Measurements from ENCODE around the gene PNPLA8.
"Not testable (repeated sequence)": the region's sequence is repeated elsewhere in the genome, so short reads cannot be mapped to it uniquely, and the experiment has no call there.

PNPLA8 gene

DNA sequence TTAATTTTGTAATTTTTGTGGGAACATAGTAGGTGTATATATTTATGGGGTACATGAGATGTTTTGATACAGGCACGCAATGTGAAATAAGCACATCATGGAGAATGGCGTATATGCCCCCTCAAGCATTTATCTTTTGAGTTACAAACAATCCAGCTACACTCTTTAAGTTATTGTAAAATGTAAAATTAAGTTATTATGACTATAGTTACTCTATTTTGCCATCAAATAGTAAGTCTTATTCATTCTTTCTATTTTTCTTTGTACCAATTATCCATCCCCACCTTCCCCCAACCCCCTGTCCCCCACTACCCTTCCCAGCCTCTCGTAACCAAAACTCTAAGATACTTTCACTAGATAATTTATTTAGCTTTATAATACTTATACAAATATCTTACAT, 7.8 kb upstream of the PNPLA8 start:
- DNase-seq (ENCODE audit: low read depth in 3 of 3, low spot score in 1 of 3) = no peak

DNA sequence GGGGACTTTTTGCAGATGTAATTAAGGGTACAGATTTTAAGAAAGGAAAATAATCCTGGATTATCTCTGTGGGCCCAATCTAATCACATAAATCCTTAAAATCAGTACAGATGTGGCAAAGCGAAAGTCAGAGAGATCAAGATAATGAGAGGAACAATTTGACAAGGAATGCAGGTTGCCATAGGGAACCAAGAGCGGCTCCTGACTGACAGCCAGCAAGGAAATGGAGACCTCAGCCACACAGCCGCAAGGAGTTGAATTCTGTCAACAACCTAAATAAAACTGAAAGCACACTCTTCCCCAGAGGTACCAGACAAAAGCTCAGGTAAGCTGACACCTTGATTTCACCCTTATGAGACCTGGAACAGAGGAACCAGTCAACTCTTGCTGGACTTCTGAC, 3.4 kb upstream of the PNPLA8 start:
- DNase-seq (ENCODE audit: low read depth in 3 of 3, low spot score in 1 of 3) = no peak

DNA sequence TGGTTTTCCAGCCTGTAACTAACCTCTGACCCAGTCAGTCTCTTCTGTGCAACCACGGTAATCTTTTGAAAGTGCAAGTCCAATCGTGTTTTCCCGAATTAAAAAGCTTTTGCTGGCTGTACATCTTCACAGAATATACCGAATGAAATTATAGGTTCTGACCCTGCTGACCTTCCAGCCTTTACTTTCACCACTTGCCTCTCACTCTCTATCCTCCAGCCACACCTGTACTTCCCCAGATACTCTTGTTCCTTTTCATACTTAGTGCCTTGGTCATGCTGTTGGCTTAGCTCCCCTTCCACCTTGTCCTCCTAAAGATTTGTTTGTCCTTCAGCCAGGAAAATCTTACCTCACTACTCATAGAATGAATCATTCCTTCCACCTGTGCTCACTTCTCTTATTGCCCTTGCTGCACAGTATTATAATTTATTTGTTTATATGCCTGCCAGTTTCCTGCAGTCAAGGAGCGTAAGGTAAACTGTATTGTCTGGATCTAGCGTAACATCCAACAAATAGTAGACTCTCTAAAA, 2.3 kb upstream of the PNPLA8 start:
- DNase-seq (ENCODE audit: low read depth in 3 of 3, low spot score in 1 of 3) = no peak

DNA sequence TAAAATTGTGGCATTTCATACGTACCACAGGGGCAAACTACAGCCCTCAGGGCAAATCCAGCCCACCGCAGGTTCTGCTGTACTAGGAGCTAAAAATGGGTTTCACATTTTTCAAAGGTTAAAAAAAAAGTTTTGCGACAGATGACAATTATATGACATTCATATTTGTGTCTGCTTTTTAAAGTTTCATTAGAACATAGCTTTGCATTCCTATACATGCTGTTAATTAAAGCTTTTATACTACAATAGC, 758 bp upstream of the PNPLA8 start:
- no peak for DNase-seq (ENCODE audit: low read depth in 3 of 3, low spot score in 1 of 3)

DNA sequence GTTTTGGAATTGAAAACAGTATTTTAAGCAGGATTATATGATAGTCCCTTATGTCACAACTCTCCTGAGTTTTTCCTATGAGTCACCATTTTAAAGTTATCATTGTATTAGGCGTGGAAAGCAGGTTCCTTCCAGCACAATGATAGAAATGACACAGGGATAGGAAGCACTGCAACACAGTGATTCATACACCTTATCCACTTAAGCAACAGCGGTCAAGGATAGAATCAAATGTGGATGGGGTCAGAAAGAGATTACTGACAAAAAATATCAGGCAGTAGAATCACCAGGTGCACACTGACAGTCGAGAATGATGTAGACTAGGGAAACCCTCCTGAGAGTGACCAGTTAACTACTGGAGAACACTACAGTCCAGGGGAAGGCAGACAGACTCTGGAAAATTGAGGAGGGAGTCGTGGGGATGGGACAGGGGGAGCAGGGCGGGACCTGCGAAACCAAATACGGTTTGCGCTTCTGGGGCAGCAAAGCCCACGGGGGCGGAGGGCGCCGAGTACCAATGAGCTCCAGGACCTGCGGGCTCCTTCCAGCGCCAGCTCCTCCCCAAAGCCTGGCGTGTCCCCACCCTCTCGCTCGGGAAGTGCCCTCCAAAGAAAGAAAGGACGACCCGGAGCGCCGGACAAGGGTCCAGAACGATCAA, 479 bp downstream of the PNPLA8 start:
- DNase-seq (ENCODE audit: low read depth in 3 of 3, low spot score in 1 of 3) = no peak

DNA sequence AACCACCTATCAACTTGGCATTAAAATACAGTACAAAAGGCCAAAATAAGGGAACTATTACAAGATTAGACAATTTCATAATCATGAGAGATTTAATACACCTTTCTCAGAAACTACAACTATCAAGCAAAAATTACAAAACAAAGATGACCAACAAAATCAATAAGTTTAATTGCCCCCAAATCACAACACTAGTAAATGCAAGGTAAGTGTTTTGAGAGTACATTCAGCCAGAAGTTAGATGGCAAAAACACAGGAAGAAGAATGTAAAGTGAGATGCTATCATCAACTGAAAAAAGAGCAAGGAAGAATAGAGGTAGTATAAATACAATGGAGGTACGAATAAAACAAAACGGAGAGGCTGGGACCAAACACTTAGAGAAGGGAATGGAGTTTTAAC, 3.2 kb downstream of the PNPLA8 start:
- no peak for DNase-seq (ENCODE audit: low read depth in 3 of 3, low spot score in 1 of 3)

DNA sequence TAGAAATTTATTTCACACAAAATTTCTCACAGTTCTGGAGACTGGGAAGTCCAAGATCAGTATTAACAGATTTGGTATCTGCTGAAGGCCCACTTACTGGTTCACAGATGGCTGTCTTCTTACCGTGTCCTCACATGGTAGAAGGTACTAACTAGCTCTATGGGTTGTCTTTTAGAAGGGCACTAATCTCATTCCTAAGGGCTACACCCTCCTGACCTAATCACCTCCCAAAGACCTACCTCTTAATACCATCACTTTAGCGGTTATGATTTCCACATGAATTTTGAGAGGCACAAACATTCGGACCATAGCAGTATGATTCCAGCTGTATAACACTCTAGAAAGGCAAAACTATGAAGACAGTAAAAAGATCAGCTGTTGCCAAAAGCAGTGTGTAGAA, 8.0 kb downstream of the PNPLA8 start:
- no peak for DNase-seq (ENCODE audit: low read depth in 3 of 3, low spot score in 1 of 3)

DNA sequence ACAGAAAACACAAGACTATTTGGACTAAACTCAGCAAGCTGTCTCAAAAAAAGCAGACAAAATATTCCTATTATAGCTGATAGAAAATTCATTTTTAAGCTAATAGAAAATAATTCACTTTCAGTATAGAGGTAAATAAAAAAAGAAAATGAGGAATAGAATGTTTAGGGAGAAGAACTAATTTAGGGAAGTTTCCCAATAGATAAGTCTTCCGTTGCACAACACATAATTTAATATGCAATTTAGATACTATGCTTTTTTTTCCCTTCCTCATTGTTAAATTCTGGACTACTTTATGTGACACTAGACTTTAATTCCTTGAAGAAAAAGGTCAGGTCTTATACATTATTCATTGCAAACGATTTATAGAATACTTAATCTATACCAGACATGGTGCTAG, 10.3 kb downstream of the PNPLA8 start:
- DNase-seq (ENCODE audit: low read depth in 3 of 3, low spot score in 1 of 3) = no peak

DNA sequence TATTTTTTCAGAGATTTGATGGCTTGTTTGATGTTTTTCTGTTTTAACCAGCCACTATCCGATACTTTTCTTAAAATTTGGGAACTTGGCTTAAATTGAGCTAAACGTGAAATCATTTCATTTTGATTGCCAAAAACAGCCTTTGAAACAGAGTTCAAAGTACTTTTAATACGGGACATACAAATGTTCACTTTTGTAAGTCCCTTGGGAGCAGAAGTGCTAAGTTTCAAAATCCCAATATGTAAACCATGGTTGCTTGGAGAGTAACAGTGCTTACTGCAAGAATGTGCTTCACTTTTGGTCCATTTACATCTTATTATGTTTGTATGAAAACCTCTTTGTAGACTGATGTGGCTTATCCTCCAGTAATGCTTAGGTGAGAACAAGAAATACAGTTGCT, 10.9 kb downstream of the PNPLA8 start:
- no peak for DNase-seq (ENCODE audit: low read depth in 3 of 3, low spot score in 1 of 3)

DNA sequence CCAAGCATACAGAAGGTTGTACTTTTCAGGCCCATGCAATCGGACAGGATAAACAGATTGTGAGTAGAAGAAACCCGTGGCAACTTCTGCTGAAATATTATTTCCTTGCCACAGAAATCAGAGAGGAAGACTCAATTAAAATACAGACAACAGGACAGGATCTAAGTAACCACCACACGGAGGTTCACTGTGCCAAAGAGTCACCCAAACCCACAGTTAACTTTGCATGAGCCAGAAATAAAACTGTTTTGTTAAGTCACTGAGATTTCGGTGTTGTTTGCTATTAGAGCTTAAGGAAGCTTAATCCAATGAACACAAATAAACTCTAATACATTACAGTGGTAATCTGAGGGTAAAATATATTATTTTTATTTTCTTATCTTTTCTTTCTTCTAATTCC, 14.0 kb downstream of the PNPLA8 start:
- no peak for DNase-seq (ENCODE audit: low read depth in 3 of 3, low spot score in 1 of 3)

DNA sequence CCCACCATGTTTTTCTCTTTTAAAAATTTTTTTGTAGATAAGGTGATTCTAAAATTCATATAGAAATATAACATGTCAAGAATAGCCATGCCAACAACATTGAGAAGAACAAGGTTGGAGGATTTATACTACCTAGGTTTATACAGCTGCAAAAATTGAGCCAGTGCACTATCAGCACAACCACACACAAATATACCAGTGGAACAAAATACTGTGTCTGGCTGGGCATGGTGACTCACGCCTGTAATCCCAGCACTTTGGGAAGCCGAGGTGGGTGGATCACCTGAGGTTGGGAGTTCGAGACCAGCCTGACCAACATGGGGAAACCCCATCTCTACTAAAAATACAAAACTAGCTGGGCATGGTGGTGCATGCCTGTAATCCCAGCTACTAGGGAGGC, 21.4 kb downstream of the PNPLA8 start:
- not testable (repeated sequence) for DNase-seq (ENCODE audit: low read depth in 3 of 3, low spot score in 1 of 3)

DNA sequence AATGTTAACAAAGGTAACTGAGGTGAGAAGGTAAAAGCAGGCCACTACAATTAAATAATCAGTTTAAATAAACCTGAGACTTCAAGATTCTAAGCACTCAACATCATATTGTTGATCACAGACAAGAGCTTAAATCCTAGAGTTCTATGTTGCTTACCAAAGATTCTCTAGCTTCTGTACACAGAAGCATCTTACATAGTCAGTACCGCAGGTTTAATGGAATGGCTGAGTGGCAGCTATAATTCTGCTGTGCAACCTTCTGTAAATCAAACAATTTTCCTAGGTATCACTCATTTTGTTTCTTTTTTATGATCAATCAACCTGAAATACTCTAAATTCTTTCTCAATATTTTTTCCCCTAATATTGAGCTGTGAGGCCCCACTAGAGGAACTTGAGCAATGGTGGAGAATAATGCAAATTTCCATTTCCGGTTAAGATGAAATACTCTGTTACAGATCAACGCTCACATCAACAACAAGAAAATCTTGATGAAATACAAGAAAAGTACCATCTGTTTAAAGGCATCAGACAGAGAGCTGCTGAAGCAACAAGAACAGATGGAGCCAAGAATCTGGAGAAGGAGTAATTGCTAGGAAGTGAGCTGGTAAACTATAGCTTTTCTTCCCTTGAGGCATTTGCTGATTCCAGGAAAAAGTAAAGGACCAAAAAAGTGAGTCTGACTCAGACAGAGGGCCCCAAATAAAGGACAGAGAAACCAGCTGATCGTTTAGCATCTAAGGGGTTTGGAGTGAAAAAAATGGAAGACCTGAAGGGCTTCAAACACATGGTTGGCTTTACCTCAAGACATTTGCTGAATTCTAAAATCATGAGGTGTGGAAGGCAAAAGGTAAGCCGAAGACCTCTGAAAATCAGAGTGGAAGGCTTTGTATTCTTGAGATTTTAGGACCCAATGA, 22.6 kb downstream of the PNPLA8 start:
- no peak for DNase-seq (ENCODE audit: low read depth in 3 of 3, low spot score in 1 of 3)

DNA sequence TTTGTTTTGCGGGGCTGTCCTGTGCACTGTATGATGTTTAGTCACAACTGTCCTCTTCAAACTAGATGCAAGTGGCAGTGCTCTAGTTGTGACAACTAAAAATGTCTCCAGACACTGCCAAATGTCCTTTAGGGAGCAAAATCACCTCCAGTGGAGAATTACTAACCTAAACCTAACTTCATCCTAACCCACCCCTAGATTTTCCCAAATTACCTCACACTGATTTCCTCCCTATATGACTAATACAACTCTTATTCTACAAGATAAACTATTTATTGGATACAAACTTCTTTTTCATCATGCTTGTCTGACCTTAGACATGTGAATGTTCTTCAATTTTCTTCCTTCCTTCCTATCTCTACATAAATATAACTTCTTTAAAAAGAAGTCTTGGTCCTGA, 26.4 kb downstream of the PNPLA8 start:
- no peak for DNase-seq (ENCODE audit: low read depth in 3 of 3, low spot score in 1 of 3)

DNA sequence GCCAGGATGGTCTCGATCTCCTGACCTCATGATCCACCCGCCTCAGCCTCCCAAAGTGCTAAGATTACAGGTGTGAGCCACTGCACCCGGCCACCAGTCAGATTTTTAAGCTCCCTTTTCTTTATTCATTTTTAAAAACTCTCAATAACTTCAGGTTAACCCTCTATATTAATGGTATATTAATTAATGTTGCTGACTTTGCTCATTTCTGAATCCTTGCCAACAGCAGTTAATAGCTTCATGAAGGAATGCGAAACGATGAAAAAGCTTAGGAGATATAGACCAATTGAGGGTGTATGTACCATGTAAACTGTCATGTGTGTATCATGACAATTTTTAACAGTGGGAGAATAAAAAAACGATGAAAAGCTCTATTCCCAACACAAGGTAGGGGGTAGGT, 27.5 kb downstream of the PNPLA8 start:
- DNase-seq (ENCODE audit: low read depth in 3 of 3, low spot score in 1 of 3) = no peak

DNA sequence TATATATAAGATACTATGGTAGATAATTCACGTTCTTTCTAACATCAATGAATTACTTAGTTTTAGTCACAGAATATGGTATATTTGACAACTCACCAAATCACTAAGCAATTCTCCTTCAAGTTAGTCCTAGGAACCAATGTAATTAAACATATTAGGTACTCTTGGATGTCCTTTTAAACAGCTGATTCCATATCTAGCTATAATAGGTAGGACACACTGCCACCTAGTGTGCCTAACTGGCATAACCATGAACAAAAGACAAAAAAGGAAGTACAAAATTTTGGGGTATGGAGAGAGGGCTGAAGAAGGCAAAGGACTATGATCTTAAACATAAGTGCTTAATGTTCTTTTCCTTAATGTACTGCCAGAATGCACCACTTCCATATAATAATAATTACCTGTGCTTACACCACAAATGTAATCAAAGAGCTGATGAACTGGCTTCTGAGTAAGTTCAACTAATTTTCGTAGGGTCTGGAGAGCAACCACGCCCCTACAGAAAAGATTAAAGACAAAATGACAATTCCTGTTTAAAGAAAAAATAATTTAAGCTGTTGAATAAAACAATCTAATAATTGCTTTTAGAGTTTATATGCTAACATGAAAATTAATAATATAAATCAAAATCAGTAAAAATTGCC, 28.7 kb downstream of the PNPLA8 start:
- peak in 1 of 3 donors; percentile 2 for DNase-seq (ENCODE audit: low read depth in 3 of 3, low spot score in 1 of 3)

DNA sequence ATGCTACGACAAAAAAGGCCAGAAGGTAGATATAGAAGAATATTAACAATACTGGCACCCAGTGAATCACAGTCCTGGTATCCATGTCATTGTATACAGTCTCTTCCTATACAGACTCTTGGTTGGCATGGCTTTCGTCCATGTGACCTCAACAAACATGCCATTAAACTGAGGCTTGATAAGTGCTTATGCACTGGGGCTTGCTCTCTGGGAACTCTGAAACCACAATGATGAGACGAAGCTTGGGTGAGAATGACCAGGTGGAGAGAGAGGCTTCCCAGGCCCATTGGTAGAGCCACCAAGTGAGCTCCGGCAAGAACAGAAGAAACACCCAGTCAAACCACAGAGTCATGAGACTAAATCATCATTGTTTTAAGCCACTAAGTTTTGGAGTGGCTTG, 33.2 kb downstream of the PNPLA8 start:
- DNase-seq (ENCODE audit: low read depth in 3 of 3, low spot score in 1 of 3) = no peak

DNA sequence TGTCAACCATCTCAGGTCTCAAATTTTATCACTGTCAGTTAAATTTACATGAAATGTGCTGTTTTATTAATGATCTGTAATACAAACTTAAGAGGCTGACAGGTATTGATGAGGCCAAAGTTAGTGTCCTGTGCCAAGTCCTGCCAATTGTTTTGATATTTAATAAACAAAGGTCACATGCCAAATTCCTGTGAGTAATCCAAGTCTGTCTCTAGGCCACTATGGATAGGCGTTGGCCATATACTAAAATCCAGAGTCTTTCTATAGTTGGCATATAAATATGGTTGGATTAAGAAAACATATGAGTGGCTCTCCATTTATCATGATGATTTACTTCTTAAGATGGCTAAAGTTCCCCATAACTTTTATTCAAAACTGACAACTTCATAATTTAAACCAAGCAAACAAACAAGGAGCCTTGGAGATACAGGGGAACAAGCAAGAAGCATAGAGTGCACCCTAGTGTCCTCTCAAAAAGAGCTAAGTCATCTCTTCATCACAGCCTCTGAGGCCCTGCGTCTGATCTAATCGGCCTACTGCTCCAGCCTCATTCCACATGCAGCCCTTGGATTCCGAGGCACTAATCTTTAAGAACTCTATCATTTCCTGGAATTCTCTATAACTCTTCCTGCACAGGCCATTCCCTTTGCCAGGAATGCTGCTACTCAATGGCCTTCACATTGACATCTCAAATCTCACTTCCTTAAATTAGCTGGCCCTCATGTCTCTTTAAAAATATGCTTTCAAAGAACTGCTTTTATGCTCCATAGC, 37.0 kb downstream of the PNPLA8 start:
- DNase-seq (ENCODE audit: low read depth in 3 of 3, low spot score in 1 of 3) = no peak

DNA sequence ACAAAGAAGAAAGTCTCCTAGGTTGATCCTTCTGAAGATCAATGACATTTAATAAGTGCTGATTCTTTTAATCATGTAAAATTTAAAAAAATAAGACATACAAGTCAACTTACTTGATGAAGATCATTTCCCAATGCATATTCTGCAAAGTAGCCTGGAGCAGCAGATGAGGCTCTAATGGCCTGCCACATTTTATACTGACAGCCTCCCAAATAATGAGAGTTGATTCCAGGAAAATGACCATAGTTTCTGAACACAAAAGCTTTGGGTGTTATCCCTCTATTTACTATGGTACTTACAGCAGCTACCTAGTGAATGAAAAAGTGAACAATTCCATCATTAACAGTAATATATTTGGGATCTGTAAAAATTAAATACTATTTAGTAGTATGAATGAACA, 38.3 kb downstream of the PNPLA8 start:
- no peak for DNase-seq (ENCODE audit: low read depth in 3 of 3, low spot score in 1 of 3)

DNA sequence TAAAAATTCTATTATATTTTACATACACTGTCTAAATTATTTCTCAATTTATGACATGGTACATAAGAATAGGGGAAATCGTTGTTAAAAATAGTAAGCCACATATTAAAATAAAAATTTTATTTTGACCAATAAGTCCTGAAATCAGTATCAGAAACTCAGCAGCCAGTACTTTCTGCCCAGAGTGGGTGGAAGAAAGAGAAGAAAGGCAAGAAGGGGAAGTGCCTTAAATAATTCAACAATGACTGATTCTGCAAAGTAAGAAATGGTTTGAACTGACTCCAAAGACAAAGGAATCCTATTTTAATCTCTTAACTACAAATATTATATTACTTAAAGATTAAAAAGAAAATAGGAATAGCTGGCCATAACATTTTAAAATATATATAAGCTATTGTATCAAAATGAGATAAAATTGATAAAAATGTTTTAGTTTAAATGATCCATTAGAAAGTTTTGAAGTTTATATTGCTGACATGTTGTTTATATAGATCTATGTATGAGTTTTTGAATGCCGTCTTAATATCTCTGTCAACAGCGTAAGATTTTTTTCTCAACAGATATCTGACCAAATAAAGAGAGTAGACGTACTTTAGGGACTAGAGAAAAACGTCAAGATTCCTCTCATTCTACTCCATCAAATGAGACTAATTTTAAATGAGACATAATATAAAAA, 39.5 kb downstream of the PNPLA8 start:
- DNase-seq (ENCODE audit: low read depth in 3 of 3, low spot score in 1 of 3) = no peak

DNA sequence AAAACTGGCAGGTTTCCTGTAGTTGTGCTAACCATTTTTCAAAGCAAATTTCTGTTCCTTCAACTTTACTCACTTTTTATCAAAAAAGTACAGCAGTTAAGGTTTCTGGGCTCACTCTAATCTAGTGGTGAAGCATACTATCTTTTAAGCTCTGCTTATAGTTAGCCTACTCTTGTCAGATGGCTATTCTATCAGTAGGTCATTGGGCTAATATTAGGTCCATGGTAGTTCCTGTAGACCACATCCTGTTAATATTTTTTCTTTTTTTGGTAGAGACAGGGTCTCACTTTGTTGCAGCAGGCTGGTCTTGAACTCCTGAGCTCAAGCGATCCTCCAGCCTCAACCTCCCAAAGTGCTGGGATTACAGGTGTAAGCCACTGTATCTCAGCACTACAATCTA, 41.8 kb downstream of the PNPLA8 start:
- no peak for DNase-seq (ENCODE audit: low read depth in 3 of 3, low spot score in 1 of 3)

DNA sequence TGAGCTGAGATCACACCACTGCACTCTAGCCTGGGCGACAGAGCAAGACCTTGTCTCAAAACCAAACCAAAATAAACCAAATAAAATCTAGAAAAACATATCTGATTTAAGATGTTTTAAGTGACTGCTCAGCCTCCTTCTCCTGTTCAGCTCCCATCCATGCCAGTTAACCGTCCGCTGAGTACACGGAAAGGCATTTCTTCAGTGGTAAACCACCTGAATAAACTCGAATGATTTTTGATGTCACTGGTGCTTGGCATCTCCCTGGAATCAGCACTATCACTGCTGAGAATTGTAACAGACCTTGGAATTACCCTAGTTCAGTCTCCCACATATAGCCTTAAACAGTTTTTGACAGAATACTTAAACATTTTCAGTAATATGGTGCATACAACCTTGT, 45.6 kb downstream of the PNPLA8 start:
- no peak for DNase-seq (ENCODE audit: low read depth in 3 of 3, low spot score in 1 of 3)
